Measurements from ENCODE around the gene BEAN1.
A peak's percentile ranks its signal among the peaks of the same experiment; 100 is the strongest.
"Not testable (repeated sequence)": the region's sequence is repeated elsewhere in the genome, so short reads cannot be mapped to it uniquely, and the experiment has no call there.

Gene BEAN1

DNA sequence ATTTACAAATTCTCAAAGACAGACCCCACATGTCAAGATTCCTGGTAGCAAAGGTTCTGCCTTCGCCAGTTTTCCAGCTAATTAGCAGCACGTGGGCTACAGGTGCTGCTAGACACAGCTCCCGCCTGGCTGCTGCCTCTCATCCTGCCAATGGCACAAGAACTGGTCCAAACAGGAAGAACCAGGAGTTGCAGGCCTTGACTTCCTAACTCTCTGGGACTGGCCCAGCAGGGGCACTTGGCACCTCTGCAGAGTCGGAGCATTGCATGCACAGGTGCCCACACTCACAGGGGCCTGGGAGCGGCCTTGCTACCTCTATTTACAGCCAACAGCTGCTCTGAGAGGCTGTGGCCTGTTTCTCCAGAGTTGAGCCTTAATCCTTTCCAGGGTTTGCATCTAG, 83.2 kb downstream of the BEAN1 start:
- no peak for DNase-seq

DNA sequence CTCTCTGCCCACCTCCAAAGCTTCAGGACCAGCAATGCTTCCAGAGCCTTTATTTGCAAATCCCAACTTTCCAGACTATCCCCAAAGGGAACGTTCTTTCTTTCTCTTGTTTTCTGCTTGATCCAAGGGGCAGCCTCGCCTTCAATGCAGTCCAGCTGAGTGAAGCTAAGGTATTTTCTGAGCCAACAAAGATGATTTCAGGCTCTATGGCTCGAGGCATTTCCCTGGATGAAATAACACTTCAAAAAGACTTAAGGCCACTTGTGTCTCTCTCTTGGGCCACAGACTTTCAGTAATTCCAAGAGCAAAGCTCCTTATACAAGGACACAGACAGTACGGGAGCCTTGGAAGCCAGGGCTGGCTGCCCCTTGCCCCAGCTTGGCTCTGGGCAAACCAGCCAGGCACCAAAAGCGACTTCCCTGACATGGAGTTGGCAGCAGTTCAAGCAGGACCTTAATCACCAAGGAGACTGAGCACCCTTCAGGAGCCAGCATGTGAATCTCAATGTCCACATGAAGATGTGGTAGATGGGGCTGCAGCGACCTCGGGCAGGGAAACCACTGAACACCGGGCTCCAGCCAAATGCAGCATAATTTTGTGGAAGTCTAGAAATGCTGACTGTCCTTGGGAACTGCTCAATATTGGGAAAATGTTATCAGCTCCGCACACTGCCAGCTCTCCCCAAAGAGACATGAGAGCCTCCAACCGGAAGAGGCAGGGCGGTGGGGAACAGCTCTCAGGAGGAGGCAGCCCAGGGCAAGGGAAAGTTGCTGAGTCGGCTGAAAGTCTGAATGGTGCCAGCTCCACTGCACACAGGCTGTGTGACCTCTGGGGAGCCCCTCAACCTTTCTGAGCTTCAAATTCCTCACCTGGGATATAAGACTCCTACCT, 83.9 kb downstream of the BEAN1 start:
- DNase-seq, result peak in 1 of 4 experiments; percentile 36

GRCh38 chr16:66511602-66512271, 84.6 kb downstream of the BEAN1 start:
- DNase-seq, result peak in 3 of 4 experiments; percentile 19 to 52 (median 46)

- peak; percentile 19 to 54 (median 52) for DNase-seq
Observed at GRCh38 chr16:66512272-66513110, 85.4 kb downstream of the BEAN1 start.

- DNase-seq, result peak in 3 of 4 experiments; percentile 15 to 40 (median 34)
Observed at GRCh38 chr16:66513111-66513723, 86.1 kb downstream of the BEAN1 start.

DNA sequence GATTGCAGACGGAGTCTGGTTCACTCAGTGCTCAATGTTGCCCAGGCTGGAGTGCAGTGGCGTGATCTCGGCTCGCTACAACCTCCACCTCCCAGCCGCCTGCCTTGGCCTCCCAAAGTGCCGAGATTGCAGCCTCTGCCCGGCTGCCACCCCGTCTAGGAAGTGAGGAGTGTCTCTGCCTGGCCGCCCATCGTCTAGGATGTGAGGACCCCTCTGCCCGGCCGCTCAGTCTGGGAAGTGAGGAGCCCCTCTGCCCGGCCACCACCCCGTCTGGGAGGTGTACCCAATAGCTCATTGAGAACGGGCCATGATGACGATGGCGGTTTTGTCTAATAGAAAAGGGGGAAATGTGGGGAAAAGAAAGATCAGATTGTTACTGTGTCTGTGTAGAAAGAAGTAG, 87.3 kb downstream of the BEAN1 start:
- DNase-seq, result not testable (repeated sequence)

- not testable (repeated sequence) for DNase-seq
Observed at GRCh38 chr16:66514980-66515595, 88.0 kb downstream of the BEAN1 start.

- peak; percentile 37 to 75 (median 68) for DNase-seq
Observed at GRCh38 chr16:66515596-66516508, 88.8 kb downstream of the BEAN1 start.

- DNase-seq, result no peak
Observed at GRCh38 chr16:66516509-66516807, 89.4 kb downstream of the BEAN1 start.

- DNase-seq, result peak; percentile 96 to 99 (median 97)
Observed at GRCh38 chr16:66516808-66517585, 89.9 kb downstream of the BEAN1 start.

DNA sequence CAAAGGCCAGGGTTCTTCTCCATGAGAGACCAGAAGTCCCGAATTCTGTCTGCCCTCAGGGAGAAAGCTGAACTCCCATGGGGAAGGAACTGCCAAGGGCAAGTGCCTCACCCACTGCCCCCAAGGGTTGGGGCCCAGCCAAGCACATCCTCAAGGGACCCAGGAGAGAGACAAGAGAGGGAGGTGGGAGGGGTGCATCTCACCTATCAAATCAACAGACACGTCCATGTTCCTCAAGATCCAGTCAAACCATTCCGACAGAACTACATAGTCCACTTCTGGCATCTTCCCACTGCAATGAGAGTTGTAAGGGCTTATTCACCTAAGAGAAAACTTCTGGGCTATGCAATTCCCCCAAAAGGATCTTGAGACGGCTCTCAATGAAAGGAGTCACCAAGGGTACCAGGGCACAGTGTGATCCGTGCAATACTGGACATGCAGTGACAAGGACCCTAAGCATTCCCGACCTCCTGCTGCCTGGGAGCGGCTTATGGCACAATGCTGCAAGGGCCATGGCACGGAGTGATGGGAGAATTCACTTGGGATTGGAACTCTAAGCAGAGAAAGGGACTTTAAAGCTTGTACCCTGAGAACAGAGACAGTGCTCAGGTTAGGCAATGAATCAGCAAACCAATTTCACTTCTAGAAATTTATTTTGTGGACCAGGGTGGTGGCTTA, 90.6 kb downstream of the BEAN1 start:
- peak in 2 of 4 experiments; percentile 31 to 55 for DNase-seq

- peak in 3 of 4 experiments; percentile 16 to 36 (median 31) for DNase-seq
Observed at GRCh38 chr16:66519482-66520373, 92.6 kb downstream of the BEAN1 start.

- peak; percentile 92 to 97 (median 96) for DNase-seq
Observed at GRCh38 chr16:66520406-66521170, 93.5 kb downstream of the BEAN1 start.

DNA sequence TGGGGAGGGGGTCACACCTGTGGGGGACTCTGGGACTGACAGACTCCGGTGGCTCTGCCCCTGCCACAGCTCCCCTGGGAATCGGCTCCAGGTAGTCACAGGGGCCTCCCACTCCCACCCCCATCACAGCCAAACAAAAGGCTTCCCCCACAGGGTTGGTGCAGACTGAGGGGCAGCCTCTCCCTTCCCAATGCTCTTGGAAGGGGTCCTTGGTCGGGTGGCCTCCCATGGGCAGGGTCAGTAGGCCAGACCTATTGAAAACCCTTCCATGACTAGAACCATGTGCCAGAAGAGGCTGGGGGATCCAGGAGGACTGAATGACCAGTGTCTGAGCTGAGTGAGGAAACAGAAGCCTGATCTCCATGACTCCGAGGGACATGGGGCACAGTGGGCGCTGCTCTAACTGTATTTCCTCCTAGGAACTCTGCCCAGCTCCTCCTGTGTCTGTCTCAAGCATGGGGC, 94.2 kb downstream of the BEAN1 start:
- DNase-seq, result peak; percentile 70 to 87 (median 83)

DNA sequence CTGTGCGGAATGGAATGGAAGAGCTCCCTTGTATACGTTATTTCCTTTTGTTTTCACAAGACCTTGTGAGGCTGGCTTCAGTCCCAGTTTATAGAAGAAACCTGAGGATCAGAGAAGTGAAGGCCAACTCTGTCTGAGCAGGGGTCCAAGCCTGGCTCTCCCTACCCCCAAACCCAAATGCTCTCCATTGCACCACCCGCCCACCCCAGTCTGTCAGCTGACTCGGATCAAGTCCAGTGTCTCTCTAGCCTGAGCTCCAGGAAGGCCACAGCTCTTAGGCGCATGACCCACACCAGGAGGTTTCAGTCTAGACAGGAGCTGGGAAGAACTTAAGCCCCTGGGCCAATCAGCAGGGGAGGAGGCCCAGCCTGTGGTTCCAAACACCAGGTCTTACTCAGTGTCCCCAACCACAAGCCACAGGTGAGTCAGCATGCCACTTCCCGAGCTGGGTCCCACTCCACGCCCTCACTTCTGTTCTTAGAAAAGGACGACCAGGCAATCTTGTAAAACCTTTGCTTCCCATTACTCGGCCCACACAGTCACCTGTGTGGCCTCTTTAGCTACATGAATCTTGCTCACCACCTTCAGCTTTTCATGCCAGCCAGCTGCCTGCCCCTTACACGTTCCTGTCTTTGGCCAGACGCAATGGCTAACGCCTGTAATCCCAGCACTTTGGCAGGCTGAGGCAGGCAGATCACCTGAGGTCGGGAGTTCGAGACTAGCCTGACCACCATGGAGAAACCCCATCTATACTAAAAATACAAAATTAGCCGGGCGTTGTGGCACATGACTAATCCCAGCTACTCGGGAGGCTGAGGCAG, 95.1 kb downstream of the BEAN1 start:
- DNase-seq, result peak; percentile 84 to 93 (median 90)

- DNase-seq, result peak in 1 of 4 experiments; percentile 33
Observed at GRCh38 chr16:66522816-66523590, 95.9 kb downstream of the BEAN1 start.
